HepG2 (cell line): ENCODE data around the gene TUBB4B. TPM values are rescaled to one million over a fixed set of nuclear protein-coding genes. Genes with fewer than 3 reads are reported as not detected.
A peak's percentile ranks its signal among the peaks of the same experiment; 100 is the strongest.

Experiments
- AGO2 ChIP-seq: fragments of 200-400 bp; formaldehyde crosslinking; optimal IDR thresholded peaks from 2 replicates; pipeline ENCODE3; 2017; ENCODE audit warnings: mild to moderate bottlenecking, low read depth, low read length, moderate library complexity
- BORCS8-MEF2B ChIP-seq: sonication (generic); formaldehyde crosslinking; IDR thresholded peaks from 2 replicates; pipeline ENCODE4 v1.8.0; 2022; ENCODE audit warnings: mild to moderate bottlenecking, missing genetic modification reagents
- LRRFIP1 ChIP-seq: sonication (generic); formaldehyde crosslinking; conservative IDR thresholded peaks from 2 replicates; pipeline ENCODE4 v1.4.0; 2020; ENCODE audit warnings: missing genetic modification reagents
- MLX ChIP-seq: IDR thresholded peaks from 2 replicates; pipeline ENCODE4 v1.6.1; 2016
- NFKBIZ ChIP-seq: IDR thresholded peaks from 2 replicates; pipeline ENCODE4 v1.6.1; 2018; ENCODE audit warnings: missing genetic modification reagents, missing compliant biosample characterization
- PHF8 ChIP-seq: sonication (generic); formaldehyde crosslinking; IDR thresholded peaks from 2 replicates; pipeline ENCODE4 v1.5.0; 2020; ENCODE audit warnings: missing genetic modification reagents
- PRDM15 ChIP-seq: sonication (generic); formaldehyde crosslinking; IDR thresholded peaks from 2 replicates; pipeline ENCODE4 v1.4.0; 2020; ENCODE audit warnings: missing genetic modification reagents
- SALL2 ChIP-seq: sonication (generic); formaldehyde crosslinking; IDR thresholded peaks from 2 replicates; pipeline ENCODE4 v1.8.1; 2023; ENCODE audit warnings: mild to moderate bottlenecking, missing genetic modification reagents, inconsistent platforms
- ZBTB37 ChIP-seq: sonication (generic); formaldehyde crosslinking; IDR thresholded peaks from 2 replicates; pipeline ENCODE4 v1.4.0; 2020; ENCODE audit warnings: mild to moderate bottlenecking, missing genetic modification reagents
- ZNF224 ChIP-seq: sonication (generic); formaldehyde crosslinking; IDR thresholded peaks from 2 replicates; pipeline ENCODE4 v1.5.0; 2020; ENCODE audit warnings: mild to moderate bottlenecking, missing genetic modification reagents
- ZNF329 ChIP-seq: sonication (generic); formaldehyde crosslinking; IDR thresholded peaks from 2 replicates; pipeline ENCODE4 v1.9.0; 2021; ENCODE audit warnings: low read depth, mild to moderate bottlenecking, missing genetic modification reagents
- ZNF382 ChIP-seq: sonication (generic); formaldehyde crosslinking; IDR thresholded peaks from 2 replicates; pipeline ENCODE4 v1.5.0; 2020; ENCODE audit warnings: missing genetic modification reagents, mild to moderate bottlenecking, borderline replicate concordance
- ZNF607 ChIP-seq: sonication (generic); formaldehyde crosslinking; IDR thresholded peaks from 2 replicates; pipeline ENCODE4 v1.5.1; 2020; ENCODE audit warnings: missing genetic modification reagents, mild to moderate bottlenecking, borderline replicate concordance
- ZNF781 ChIP-seq: sonication (generic); formaldehyde crosslinking; IDR thresholded peaks from 2 replicates; pipeline ENCODE4 v1.5.1; 2020; ENCODE audit warnings: borderline replicate concordance, mild to moderate bottlenecking, missing genetic modification reagents; ENCODE audit errors: not compliant biosample characterization
- polyA plus RNA-seq, 8 experiments: library from polyadenylated mRNA; depleted of rRNA in 3 of 8; stranded (reverse) in 7 of 8; unstranded in 1 of 8; fragments of >200 nt; fragmentation: Illumina TruSeq in 4 of 8; extraction: Trizol in 4 of 8; gene quantifications; 2 replicates each; pipeline versions ENCODE4 v1.2.1 to v1.2.3, GENCODE V29; 2011 to 2016; ENCODE audit warnings: low read depth in 4 of 8, missing spikeins in 1 of 8, mixed read lengths in 1 of 8; ENCODE audit not compliant: insufficient read depth in 1 of 8
- total RNA-seq, 5 experiments: library from RNA; depleted of rRNA; stranded (reverse); fragments of >200 nt; fragmentation: Illumina TruSeq; extraction: Trizol; gene quantifications; 2 replicates each; pipeline ENCODE4 v1.2.3, GENCODE V29; 2016; ENCODE audit warnings: low read depth in 1 of 5

Gene TUBB4B
- total and polyA plus RNA-seq, 2 of the 13 experiments (the other 11 are each of a cell fraction or from before 2014, with no cell fraction given): 182 to 412 TPM

- TF ChIP-seq PRDM15 (CRISPR knock-in tag) (no peak), AGO2 (peak; percentile 47), ZNF382 (no peak), ZNF224 (no peak), SALL2 (peak; percentile 1; the same call in 1 of the 2 replicates), MLX (CRISPR knock-in tag) (no peak), BORCS8-MEF2B (no peak), LRRFIP1 (no peak), ZBTB37 (CRISPR knock-in tag) (no peak), ZNF781 (CRISPR knock-in tag) (no peak), ZNF329 (CRISPR knock-in tag) (no peak), PHF8 (CRISPR knock-in tag) (no peak), ZNF607 (CRISPR knock-in tag) (no peak), NFKBIZ (no peak)
These were observed 34.7 kb downstream of the TUBB4B start (continued) for GRCh38 chr9:137275588-137276472.
